ENCODE measurements around the gene SIRPB2.

SIRPB2 gene

DNA sequence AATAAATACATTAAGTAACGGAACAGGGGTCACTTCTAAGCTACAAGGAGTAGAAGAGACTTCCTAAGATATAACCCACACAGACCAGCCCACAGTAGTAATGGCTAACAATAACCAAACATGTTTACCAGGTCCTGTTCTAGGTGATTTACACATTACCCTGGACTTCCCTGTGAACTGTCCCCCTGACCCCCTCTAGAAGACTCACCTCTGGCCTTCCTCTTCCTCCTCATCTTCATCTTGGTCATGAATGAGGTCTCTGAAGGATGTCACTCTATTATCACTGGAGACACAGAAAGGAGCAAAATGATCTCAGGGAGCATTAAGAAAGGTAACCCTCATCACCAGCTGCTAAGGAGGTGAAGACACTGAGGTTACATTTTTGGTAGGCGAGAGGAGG is 33.2 kb downstream of the SIRPB2 start:
- Histone ChIP-seq H3K9me3 (ENCODE audit: severe bottlenecking) (no peaks in the 10 kb centered on the region), H3K27me3 (ENCODE audit: insufficient read depth, poor library complexity, severe bottlenecking) (no peaks in the 10 kb centered on the region), H3K27ac (ENCODE audit: poor library complexity, severe bottlenecking) (no peak overlapping the region), H3K4me1 (ENCODE audit: insufficient read depth, poor library complexity, severe bottlenecking) (no peaks in the 10 kb centered on the region), H3K4me3 (ENCODE audit: severe bottlenecking) (no peak overlapping the region), H3K36me3 (ENCODE audit: low read depth) (peaks cover 91% of the 10 kb centered on the region)
- DNase-seq (ENCODE audit: low spot score), result no peak
- no peak for ATAC-seq (ENCODE audit: low read depth)
- TF ChIP-seq, protein P1, sequence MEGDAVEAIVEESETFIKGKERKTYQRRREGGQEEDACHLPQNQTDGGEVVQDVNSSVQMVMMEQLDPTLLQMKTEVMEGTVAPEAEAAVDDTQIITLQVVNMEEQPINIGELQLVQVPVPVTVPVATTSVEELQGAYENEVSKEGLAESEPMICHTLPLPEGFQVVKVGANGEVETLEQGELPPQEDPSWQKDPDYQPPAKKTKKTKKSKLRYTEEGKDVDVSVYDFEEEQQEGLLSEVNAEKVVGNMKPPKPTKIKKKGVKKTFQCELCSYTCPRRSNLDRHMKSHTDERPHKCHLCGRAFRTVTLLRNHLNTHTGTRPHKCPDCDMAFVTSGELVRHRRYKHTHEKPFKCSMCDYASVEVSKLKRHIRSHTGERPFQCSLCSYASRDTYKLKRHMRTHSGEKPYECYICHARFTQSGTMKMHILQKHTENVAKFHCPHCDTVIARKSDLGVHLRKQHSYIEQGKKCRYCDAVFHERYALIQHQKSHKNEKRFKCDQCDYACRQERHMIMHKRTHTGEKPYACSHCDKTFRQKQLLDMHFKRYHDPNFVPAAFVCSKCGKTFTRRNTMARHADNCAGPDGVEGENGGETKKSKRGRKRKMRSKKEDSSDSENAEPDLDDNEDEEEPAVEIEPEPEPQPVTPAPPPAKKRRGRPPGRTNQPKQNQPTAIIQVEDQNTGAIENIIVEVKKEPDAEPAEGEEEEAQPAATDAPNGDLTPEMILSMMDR (IDR thresholded peaks at IDR 0.05; ENCODE audit: poor library complexity, severe bottlenecking), result no peak

- H3K4me3 ChIP-seq (ENCODE audit: severe bottlenecking), result no peak overlapping the region
- no peak overlapping the region for H3K27ac ChIP-seq (ENCODE audit: poor library complexity, severe bottlenecking)
- peaks cover 2% of the 10 kb centered on the region for H3K9me3 ChIP-seq (ENCODE audit: severe bottlenecking)
- TF ChIP-seq, protein P1 (IDR thresholded peaks at IDR 0.05; ENCODE audit: poor library complexity, severe bottlenecking), result no peak
- no peak for DNase-seq (ENCODE audit: low spot score)
- no peaks in the 10 kb centered on the region for H3K4me1 ChIP-seq (ENCODE audit: insufficient read depth, poor library complexity, severe bottlenecking)
- peaks cover 96% of the 10 kb centered on the region for H3K36me3 ChIP-seq (ENCODE audit: low read depth)
- no peak for ATAC-seq (ENCODE audit: low read depth)
- no peaks in the 10 kb centered on the region for H3K27me3 ChIP-seq (ENCODE audit: insufficient read depth, poor library complexity, severe bottlenecking)
These were observed 34.9 kb downstream of the SIRPB2 start for GRCh38 chr20:1456300-1456699.

GRCh38 chr20:1450926-1451491 is 40.2 kb downstream of the SIRPB2 start:
- peaks cover 99% of the 10 kb centered on the region for H3K36me3 ChIP-seq (ENCODE audit: low read depth)
- no peak overlapping the region for H3K4me3 ChIP-seq (ENCODE audit: severe bottlenecking)

GRCh38 chr20:1449370-1449769 is 41.9 kb downstream of the SIRPB2 start:
- Histone ChIP-seq H3K9me3 (ENCODE audit: severe bottlenecking) (peaks cover 5% of the 10 kb centered on the region), H3K27me3 (ENCODE audit: insufficient read depth, poor library complexity, severe bottlenecking) (no peaks in the 10 kb centered on the region), H3K27ac (ENCODE audit: poor library complexity, severe bottlenecking) (no peak overlapping the region), H3K4me3 (ENCODE audit: severe bottlenecking) (no peak overlapping the region), H3K36me3 (ENCODE audit: low read depth) (peaks cover 98% of the 10 kb centered on the region), H3K4me1 (ENCODE audit: insufficient read depth, poor library complexity, severe bottlenecking) (no peaks in the 10 kb centered on the region)
- DNase-seq (ENCODE audit: low spot score) (no peak), ATAC-seq (ENCODE audit: low read depth) (no peak)
- TF ChIP-seq, protein P1 (IDR thresholded peaks at IDR 0.05; ENCODE audit: poor library complexity, severe bottlenecking), result no peak

More at GRCh38 chr20:1450926-1451491, 40.2 kb downstream of the SIRPB2 start:
- TF ChIP-seq, protein P1 (IDR thresholded peaks at IDR 0.05; ENCODE audit: poor library complexity, severe bottlenecking), result no peak
- Histone ChIP-seq H3K9me3 (ENCODE audit: severe bottlenecking) (peaks cover 5% of the 10 kb centered on the region), H3K4me1 (ENCODE audit: insufficient read depth, poor library complexity, severe bottlenecking) (no peaks in the 10 kb centered on the region), H3K27me3 (ENCODE audit: insufficient read depth, poor library complexity, severe bottlenecking) (no peaks in the 10 kb centered on the region), H3K27ac (ENCODE audit: poor library complexity, severe bottlenecking) (no peak overlapping the region)
- DNase-seq (ENCODE audit: low spot score) (no peak), ATAC-seq (ENCODE audit: low read depth) (no peak)

DNA sequence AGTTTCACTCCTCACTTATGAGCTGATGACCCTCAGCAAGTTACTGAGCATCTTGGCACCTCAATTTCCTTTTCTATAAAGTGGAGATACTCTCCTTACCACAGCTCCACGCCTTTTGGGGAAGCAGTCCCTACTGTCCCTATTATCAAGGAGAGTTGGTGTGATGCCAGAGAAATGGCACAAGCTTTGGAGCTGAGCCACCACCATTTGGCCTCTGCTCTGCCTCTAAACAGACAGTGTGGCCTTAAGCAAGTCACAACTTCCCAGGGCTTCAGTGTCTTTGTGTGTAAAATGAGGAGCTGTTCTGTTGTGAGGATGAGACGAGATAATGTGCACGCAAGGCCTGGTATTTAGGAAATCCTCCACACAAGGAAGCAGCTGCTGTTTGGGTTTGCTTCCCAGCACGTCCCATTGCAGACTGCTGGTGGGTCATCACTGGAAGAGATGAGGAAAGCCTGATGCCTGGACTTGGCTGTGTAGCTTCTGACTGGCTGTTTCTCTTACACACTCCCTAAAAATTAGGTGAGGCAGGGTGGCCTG is 43.1 kb downstream of the SIRPB2 start:
- H3K27me3 ChIP-seq (ENCODE audit: insufficient read depth, poor library complexity, severe bottlenecking), result no peaks in the 10 kb centered on the region
- no peak for DNase-seq (ENCODE audit: low spot score)

More for the DNA sequence above, 43.1 kb downstream of the SIRPB2 start:
- TF ChIP-seq, protein P1 (IDR thresholded peaks at IDR 0.05; ENCODE audit: poor library complexity, severe bottlenecking), result no peak
- ATAC-seq (ENCODE audit: low read depth), result no peak
- Histone ChIP-seq H3K9me3 (ENCODE audit: severe bottlenecking) (peaks cover 5% of the 10 kb centered on the region), H3K4me3 (ENCODE audit: severe bottlenecking) (no peak overlapping the region), H3K36me3 (ENCODE audit: low read depth) (peaks cover 91% of the 10 kb centered on the region), H3K4me1 (ENCODE audit: insufficient read depth, poor library complexity, severe bottlenecking) (no peaks in the 10 kb centered on the region), H3K27ac (ENCODE audit: poor library complexity, severe bottlenecking) (no peak overlapping the region)

Measured in RWPE2 (cell line).